ENCODE results near the gene PLCB1.

DNA sequence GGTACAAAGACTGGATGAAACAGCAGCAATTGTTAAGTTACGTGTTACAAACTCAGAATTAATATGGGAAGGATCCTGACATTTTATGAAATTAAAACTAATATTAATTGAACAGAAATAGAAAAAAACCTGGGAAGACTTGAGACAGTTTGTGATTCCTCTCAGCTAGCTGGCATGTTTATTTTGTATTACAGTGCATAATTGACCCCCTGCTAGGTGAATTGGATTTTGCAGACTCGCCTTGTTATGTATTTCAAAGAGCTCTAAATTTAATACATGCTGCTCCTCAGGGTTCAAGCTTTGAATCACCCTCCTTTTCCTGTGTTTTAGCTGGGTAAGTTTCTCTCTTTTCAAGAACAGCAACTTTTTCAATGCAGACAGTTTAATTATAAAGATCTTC, 339.4 kb downstream of the PLCB1 start:
- TF ChIP-seq, protein P1, sequence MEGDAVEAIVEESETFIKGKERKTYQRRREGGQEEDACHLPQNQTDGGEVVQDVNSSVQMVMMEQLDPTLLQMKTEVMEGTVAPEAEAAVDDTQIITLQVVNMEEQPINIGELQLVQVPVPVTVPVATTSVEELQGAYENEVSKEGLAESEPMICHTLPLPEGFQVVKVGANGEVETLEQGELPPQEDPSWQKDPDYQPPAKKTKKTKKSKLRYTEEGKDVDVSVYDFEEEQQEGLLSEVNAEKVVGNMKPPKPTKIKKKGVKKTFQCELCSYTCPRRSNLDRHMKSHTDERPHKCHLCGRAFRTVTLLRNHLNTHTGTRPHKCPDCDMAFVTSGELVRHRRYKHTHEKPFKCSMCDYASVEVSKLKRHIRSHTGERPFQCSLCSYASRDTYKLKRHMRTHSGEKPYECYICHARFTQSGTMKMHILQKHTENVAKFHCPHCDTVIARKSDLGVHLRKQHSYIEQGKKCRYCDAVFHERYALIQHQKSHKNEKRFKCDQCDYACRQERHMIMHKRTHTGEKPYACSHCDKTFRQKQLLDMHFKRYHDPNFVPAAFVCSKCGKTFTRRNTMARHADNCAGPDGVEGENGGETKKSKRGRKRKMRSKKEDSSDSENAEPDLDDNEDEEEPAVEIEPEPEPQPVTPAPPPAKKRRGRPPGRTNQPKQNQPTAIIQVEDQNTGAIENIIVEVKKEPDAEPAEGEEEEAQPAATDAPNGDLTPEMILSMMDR (conservative IDR thresholded peaks at IDR 0.05; ENCODE audit: low read depth, low read length), result no peak
- no peak for TF ChIP-seq EZH2 (IDR thresholded peaks at IDR 0.05; ENCODE audit: borderline replicate concordance, low read depth, low read length, poor library complexity, severe bottlenecking)
